NCI-H510A (cell line): ENCODE data around the gene ADAMTS7.
"Not testable (repeated sequence)": the region's sequence is repeated elsewhere in the genome, so short reads cannot be mapped to it uniquely, and the experiment has no call there.

ENCODE experiments used
- DNase-seq: peaks from one replicate; lab custom pipeline; 2025; lab: John Stamatoyannopoulos, UW

The ADAMTS7 gene

GRCh38 chr15:78752492-78753358, 58.5 kb downstream of the ADAMTS7 start:
- DNase-seq, result no peak

GRCh38 chr15:78751602-78751979, 59.7 kb downstream of the ADAMTS7 start:
- DNase-seq, result no peak

GRCh38 chr15:78750974-78751601, 60.2 kb downstream of the ADAMTS7 start:
- not testable (repeated sequence) for DNase-seq

- no peak for DNase-seq
Observed at GRCh38 chr15:78750566-78750965, 60.7 kb downstream of the ADAMTS7 start.

GRCh38 chr15:78749831-78750230, 61.4 kb downstream of the ADAMTS7 start:
- no peak for DNase-seq

GRCh38 chr15:78747877-78748276, 63.4 kb downstream of the ADAMTS7 start:
- not testable (repeated sequence) for DNase-seq

- not testable (repeated sequence) for DNase-seq
Observed at GRCh38 chr15:78741674-78742073, 69.6 kb downstream of the ADAMTS7 start.

- DNase-seq, result no peak
Observed at GRCh38 chr15:78740904-78741274, 70.4 kb downstream of the ADAMTS7 start.

GRCh38 chr15:78739996-78740903, 71.0 kb downstream of the ADAMTS7 start:
- no peak for DNase-seq

GRCh38 chr15:78739206-78739605, 72.1 kb downstream of the ADAMTS7 start:
- no peak for DNase-seq

GRCh38 chr15:78737931-78738558, 73.2 kb downstream of the ADAMTS7 start:
- DNase-seq, result not testable (repeated sequence)

GRCh38 chr15:78737187-78737820, 74.0 kb downstream of the ADAMTS7 start:
- no peak for DNase-seq

GRCh38 chr15:78736286-78736685, 75.0 kb downstream of the ADAMTS7 start:
- DNase-seq, result not testable (repeated sequence)

GRCh38 chr15:78734451-78735064, 76.7 kb downstream of the ADAMTS7 start:
- no peak for DNase-seq

GRCh38 chr15:78732634-78733033, 78.6 kb downstream of the ADAMTS7 start:
- DNase-seq, result no peak

- no peak for DNase-seq
Observed at GRCh38 chr15:78730955-78731354, 80.3 kb downstream of the ADAMTS7 start.

- DNase-seq, result not testable (repeated sequence)
Observed at GRCh38 chr15:78728427-78728826, 82.8 kb downstream of the ADAMTS7 start.

GRCh38 chr15:78727561-78727960, 83.7 kb downstream of the ADAMTS7 start:
- DNase-seq, result no peak

- no peak for DNase-seq
Observed at GRCh38 chr15:78726870-78727551, 84.3 kb downstream of the ADAMTS7 start.

GRCh38 chr15:78719819-78720450, 91.3 kb downstream of the ADAMTS7 start:
- not testable (repeated sequence) for DNase-seq
